ENCODE measurements around the gene LRRN4. TPM values are rescaled to one million over a fixed set of nuclear protein-coding genes. Genes with fewer than 3 reads are reported as not detected.

Gene LRRN4
- total and polyA plus RNA-seq, 2 of the 8 experiments (the other 6 are each of a cell fraction or from before 2014, with no cell fraction given), result 0.21 to 0.89 TPM

DNA sequence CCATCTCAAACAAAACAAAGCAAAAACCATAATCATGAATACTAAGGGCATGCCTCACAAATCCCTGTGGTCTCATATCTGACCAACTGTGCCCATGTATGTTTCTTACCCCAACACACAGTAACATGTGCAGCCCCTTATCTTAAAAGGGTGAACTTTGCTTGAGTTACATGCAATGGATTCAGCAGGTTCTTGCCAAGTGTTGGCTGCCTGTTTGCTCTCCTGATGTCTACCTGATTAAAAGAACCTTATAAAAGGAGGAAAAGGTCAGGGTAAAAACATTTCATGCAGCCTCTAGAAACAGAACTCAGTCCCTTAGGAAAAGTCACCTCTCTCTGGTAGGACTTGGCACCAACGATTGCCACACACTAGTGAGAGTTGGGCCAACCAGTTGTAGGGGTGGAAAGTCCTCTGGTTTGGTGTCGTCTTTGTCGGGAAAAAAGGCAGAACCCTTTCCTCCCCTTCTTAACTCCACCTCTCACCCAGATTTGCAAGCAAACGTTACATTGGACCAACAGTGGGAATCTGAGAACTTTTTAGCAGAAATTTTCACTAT is 14.0 kb upstream of the LRRN4 start (continued):
- TF ChIP-seq HDAC2 (IDR thresholded peaks at IDR 0.05; ENCODE audit: borderline replicate concordance in 1 of 2, low read depth in 2 of 2, low read length in 2 of 2), result no peak

All from H1 (cell line).